ENCODE measurements around the gene KCNN1.

DNA sequence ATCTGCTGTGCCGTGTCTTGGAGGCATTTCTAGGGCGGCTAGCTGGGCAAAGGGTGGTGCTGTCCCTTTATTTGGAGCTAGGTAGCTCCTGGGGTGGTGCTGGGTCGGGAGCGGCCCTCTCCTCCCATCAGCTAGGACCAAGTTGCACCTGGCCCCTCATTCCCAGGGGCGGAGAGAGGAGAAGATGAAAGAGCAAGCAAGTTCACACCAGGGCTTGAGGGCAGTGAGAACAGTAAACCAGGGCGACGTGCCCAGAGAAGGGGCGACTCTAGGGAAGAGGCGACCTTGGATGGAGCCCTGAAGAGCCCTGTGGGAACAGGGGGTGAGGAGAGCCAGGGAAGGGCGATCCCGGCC lies 17.0 kb upstream of the KCNN1 start:
- TF ChIP-seq EZH2 (IDR thresholded peaks at IDR 0.05; ENCODE audit: low read depth, unreplicated experiment) (no peak), CTCF (conservative IDR thresholded peaks at IDR 0.05; ENCODE audit: low read depth in 2 of 2) (no peak), POLR2AphosphoS5 (IDR thresholded peaks at IDR 0.05; ENCODE audit: low read depth) (no peak), CREB1 (CRISPR knock-in tag; IDR thresholded peaks at IDR 0.05; ENCODE audit: low read depth) (no peak), EZH2phosphoT487 (IDR thresholded peaks at IDR 0.05; ENCODE audit: unreplicated experiment) (no peak), NANOG (IDR thresholded peaks at IDR 0.05; ENCODE audit: borderline replicate concordance) (no peak), ZNF331 (CRISPR knock-in tag; IDR thresholded peaks at IDR 0.05; ENCODE audit: low read depth) (no peak)
- TF ChIP-seq, protein P1, sequence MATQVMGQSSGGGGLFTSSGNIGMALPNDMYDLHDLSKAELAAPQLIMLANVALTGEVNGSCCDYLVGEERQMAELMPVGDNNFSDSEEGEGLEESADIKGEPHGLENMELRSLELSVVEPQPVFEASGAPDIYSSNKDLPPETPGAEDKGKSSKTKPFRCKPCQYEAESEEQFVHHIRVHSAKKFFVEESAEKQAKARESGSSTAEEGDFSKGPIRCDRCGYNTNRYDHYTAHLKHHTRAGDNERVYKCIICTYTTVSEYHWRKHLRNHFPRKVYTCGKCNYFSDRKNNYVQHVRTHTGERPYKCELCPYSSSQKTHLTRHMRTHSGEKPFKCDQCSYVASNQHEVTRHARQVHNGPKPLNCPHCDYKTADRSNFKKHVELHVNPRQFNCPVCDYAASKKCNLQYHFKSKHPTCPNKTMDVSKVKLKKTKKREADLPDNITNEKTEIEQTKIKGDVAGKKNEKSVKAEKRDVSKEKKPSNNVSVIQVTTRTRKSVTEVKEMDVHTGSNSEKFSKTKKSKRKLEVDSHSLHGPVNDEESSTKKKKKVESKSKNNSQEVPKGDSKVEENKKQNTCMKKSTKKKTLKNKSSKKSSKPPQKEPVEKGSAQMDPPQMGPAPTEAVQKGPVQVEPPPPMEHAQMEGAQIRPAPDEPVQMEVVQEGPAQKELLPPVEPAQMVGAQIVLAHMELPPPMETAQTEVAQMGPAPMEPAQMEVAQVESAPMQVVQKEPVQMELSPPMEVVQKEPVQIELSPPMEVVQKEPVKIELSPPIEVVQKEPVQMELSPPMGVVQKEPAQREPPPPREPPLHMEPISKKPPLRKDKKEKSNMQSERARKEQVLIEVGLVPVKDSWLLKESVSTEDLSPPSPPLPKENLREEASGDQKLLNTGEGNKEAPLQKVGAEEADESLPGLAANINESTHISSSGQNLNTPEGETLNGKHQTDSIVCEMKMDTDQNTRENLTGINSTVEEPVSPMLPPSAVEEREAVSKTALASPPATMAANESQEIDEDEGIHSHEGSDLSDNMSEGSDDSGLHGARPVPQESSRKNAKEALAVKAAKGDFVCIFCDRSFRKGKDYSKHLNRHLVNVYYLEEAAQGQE (IDR thresholded peaks at IDR 0.05; ENCODE audit: unreplicated experiment) = no peak
